Left colon (tissue), 2 donors: ENCODE data around the gene CLEC9A. TPM values are rescaled to one million over a fixed set of nuclear protein-coding genes. Genes with fewer than 3 reads are reported as not detected.
"Not testable (repeated sequence)": the region's sequence is repeated elsewhere in the genome, so short reads cannot be mapped to it uniquely, and the experiment has no call there.

Experiments
- ATAC-seq: fragments of 200-7000 bp; cut with Tn5 transposase; one replicate; pipeline ENCODE4 v1.9.1; 2020; ENCODE audit warnings: mild to moderate bottlenecking, moderate library complexity
- DNase-seq, 2 donors: peaks; one replicate each; pipeline ENCODE4 v3.0.0-alpha.2; 2020
- intact Hi-C, 2 donors: fragments of 100-400 bp; cut with DNase I in 1 of 2; cut with micrococcal nuclease in 1 of 2; formaldehyde crosslinking; loops; one replicate each; pipeline versions ENCODE4 v1.11.2 to v1.14.0; 2022; cut with DNase I, micrococcal nuclease
- long read RNA-seq: library from polyadenylated mRNA; unstranded; transcript quantifications from one replicate; pipeline ENCODE4 v2.0.0, GENCODE V29; 2021
- total RNA-seq, 2 donors: library from RNA; stranded (reverse); fragmentation: NEBNext Ultra II Directional; extraction: Animal tissue kit (Norgen Biotek cat#: 25700); gene quantifications; one replicate each; pipeline ENCODE4 v1.2.1, GENCODE V29; 2021
- donor health status: DM: no; HTN: no; CAD: no.
- donor health status: DM: yes; HTN: yes; CAD: no.

CLEC9A gene
- total RNA-seq, result under 1 TPM in 1 of 2 donors, not detected in 1; 0.39 TPM
- long read RNA-seq, result 0 reads

DNA sequence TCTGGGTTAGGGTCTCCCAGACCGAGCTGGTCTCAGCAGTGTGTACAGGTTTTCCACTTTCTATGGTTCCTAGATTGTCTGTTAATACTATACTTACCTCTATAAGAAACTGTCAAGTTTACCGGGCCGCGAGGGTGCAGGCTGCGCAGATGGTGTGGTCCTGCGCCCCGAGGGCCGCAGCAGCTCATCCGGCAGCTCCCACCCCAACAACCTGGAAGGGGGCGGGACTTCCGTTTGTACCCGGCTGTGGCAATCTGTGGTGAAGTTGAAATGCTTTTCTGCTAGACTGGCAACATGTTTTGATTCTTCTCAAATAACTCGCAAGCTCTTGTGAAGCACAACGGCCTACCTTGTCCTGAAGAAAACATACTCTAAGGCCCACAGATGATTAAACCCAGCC lies at the start of gene CLEC9A:
CLEC9A (plus strand) TSS at position 237 of the 400 bp plus-strand sequence. CDS start 22,006 bp downstream, outside the sequence.
- DNase-seq, result no peak
- intact Hi-C loops, result loop anchor here in 1 of 2 donors (5.0 kb wide), 1 partner anchor 112 kb away; no protein-coding TSS in a partner anchor
- no peak for ATAC-seq

DNA sequence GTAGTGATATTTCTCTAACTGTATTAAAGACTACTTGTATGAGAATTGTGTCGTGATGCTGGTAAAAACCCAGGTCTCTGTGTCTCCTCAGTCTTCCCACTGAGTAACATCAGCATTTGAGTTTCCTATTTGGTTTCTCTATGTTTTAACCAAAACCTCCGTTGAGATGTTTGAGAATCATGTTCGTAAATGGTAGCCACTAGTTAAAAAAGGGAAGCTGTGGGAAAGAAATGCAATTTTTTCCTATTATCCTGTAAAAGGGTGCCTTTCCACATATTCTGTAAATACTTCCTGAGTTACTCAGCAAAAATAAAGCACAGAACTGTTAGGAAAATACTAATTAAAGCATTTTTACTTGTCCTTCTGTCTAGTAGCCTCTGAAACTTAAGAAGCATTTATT lies 38.6 kb upstream of the CLEC9A start:
- DNase-seq (no peak), ATAC-seq (no peak)
- intact Hi-C loops, result no loop called here

DNA sequence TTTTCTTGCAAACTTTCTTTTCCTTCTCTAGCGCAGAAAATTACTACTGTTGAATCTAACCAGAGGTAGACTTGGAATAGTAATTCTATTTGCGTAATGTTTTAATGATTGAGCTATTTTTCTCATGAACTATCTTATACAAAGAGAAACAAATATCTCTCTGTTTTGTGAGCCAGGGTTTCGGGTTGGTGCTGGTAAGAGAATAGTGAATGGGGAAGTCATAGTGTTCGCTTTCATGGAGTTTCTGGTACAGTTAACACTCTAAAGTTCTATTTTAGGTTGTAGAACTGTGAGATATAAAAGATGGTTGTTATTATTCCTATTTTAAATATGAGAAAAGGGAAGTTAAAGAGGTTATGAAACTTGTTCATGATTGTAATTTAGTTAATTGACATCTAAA lies 38.2 kb upstream of the CLEC9A start:
- ATAC-seq (no peak), DNase-seq (no peak)
- intact Hi-C loops, result no loop called here

DNA sequence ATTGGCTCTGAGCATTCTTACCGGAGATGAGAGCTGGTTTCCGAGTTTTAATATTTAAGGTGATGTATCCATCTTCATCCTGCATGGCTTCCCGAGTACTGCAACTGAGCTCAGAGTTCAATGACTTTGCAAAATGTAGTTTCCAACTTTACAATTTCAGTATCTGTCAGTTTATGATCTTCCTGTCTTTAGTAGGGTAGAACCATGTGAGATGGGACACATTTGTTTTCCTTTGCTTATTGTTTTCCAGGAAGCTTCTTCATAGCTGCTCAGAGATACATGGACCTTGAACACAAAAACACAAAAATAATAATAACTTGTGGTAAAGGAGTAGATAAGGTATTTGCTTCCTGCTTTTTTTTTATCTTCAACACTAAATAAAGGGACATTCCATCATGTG lies 31.5 kb upstream of the CLEC9A start, which contains the start of gene CLEC1B:
CLEC1B (minus strand) TSS at position 106 of the 400 bp plus-strand sequence; CDS start at position 85, 21 bp downstream.
- intact Hi-C loops, result no loop called here
- DNase-seq, result no peak
- ATAC-seq, result no peak

GRCh38 chr12:10001171-10001776 lies 29.2 kb upstream of the CLEC9A start:
- ATAC-seq (no peak), DNase-seq (no peak)
- intact Hi-C loops, result no loop called here

- ATAC-seq (no peak), DNase-seq (no peak)
- intact Hi-C loops, result no loop called here
Observed at GRCh38 chr12:10012630-10013330, 17.7 kb upstream of the CLEC9A start.

DNA sequence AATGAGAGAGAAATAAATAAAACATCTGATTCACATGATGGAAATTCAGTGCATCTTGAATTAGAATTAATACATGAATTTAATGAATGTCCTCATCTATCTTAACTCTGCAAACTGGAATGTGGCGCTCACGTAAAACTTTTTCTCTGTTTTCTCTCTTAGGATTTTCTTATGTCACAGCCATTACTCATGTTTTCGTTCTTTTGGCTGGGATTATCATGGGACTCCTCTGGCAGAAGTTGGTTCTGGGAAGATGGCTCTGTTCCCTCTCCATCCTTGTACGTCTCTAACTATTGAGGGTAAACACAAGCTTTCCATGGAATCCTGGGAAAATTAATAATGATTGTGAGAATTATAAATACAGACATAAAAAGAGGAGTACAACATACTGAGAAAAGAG lies 15.0 kb upstream of the CLEC9A start:
- DNase-seq (no peak), ATAC-seq (no peak)
- intact Hi-C loops, result no loop called here

DNA sequence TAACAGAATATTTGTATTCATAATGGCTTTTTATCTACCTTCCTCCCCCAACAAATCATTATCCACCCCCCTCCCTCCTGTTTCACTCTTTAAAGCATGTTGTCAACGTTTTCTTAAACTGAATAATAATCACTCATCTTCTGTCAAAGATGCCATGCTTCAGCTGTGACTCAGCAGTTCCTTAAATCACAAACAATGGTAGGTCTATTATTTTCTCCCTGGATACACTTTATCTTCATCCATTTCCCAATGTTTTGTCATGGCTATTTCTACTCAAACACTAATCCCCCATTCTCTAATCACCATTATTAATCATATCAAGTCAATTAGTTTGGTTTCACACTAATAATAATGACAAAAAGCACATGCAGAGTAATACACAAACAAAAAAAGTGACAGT lies 13.6 kb upstream of the CLEC9A start:
- intact Hi-C loops, result no loop called here
- DNase-seq (no peak), ATAC-seq (no peak)

DNA sequence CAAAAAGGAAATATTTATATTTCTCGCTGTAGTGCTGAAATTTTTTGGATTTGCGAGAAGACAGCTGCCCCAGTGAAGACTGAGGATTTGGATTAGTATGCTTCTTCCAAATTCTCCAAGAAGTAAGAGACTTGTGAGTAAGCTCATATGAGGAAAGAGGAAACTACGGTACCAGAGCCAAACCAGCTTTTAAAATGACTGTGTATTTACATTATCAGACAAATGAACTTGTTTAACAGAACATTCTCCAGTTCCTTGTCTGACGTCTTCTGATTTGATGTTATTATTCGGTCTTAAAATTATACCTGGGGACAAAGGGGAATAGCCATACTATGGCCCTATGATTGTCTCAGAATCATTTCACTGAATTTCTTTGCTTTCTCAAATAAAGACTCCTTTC lies 12.1 kb upstream of the CLEC9A start:
- ATAC-seq (no peak), DNase-seq (no peak)
- intact Hi-C loops, result no loop called here

DNA sequence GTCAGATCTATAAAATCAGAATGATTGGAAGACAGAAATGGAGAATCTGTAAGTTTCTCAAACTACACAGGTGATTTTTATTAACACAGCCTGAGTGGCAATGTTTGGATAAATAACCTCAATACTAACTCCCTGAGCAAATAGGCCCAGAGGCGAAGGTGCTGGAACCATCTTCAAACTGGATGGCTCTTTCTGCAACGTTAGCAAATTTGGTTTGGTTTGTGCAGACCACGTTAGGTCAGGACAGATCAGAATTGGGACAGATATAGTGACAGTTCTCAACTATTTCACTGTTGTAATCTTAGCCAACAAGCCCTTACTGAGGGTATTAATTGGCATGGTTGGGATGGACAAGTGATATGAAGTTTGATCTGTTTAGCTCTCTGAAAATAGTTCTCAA lies 9.1 kb upstream of the CLEC9A start:
- DNase-seq (no peak), ATAC-seq (no peak)
- intact Hi-C loops, result no loop called here

DNA sequence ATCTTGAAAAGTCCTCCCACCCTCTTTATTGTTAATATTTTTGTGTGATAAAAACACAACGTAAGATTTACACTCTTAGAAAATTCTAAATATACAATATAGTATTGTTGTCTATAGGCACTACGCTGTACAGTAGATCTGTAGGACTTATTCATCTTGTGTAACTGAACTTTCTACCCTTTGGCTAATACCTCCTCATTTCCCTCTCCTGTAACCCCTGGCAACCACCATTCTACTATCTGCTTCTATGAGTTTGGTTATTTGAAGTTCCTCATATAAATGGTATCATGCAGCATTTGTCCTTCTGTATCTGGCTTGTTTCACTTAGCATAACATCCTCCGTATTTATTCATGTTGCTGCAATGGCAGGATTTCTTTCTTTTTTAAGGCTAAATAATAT lies 5.2 kb upstream of the CLEC9A start:
- DNase-seq, result no peak
- no peak for ATAC-seq
- intact Hi-C loops, result no loop called here

DNA sequence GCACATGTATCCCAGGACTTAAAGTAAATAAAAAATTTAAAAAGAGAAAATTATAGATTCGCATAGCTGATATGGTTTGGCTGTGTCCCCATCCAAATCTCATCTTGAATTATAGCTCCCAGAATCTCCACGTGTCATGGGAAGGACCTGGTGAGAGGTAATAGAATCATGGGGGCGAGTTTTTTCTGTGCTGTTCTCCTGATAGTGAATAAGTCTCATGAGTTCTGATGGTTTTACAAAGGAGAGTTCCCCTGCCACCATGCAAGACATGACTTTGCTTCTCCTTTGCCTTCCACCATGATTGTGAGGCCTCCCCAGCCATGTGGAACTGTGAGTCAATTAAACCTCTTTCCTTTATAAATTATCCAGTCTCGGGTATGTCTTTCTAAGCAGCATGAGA lies 3.8 kb upstream of the CLEC9A start:
- ATAC-seq, intact Hi-C loops, DNase-seq: not testable (repeated sequence)

GRCh38 chr12:10027311-10027710 lies 3.2 kb upstream of the CLEC9A start:
- no peak for ATAC-seq
- intact Hi-C loops, result no loop called here
- no peak for DNase-seq

- ATAC-seq, result no peak
- DNase-seq, result no peak
- intact Hi-C loops, result no loop called here
Observed at GRCh38 chr12:10027721-10028120, 2.8 kb upstream of the CLEC9A start.

- ATAC-seq, result no peak
- intact Hi-C loops, result loop anchor here in 1 of 2 donors (5.0 kb wide), 1 partner anchor 111 kb away; no protein-coding TSS in a partner anchor
- DNase-seq, result no peak
Observed at GRCh38 chr12:10031321-10031720, 839 bp downstream of the CLEC9A start.

DNA sequence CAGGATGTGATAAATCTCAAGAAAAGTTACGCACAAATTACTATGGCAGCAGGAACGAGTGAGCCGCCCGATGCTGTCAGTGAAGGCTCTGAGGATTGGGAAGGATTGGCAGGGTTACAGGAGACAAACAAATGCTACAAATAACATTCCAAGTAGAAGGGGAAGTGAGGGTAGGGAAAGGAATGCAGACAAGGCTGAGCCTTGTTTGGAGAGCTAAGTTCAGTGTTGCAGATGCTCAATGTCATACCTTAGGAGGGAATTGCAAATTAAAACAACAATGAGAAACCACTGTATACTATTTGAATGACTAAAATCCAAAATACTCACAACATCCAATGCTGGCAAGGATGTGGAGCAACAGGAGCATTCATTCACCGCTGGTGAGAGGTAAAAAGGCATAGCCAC lies 1.3 kb downstream of the CLEC9A start:
- DNase-seq, result no peak
- intact Hi-C loops, result loop anchor here in 1 of 2 donors (5.0 kb wide), 1 partner anchor 111 kb away; no protein-coding TSS in a partner anchor
- ATAC-seq, result no peak

DNA sequence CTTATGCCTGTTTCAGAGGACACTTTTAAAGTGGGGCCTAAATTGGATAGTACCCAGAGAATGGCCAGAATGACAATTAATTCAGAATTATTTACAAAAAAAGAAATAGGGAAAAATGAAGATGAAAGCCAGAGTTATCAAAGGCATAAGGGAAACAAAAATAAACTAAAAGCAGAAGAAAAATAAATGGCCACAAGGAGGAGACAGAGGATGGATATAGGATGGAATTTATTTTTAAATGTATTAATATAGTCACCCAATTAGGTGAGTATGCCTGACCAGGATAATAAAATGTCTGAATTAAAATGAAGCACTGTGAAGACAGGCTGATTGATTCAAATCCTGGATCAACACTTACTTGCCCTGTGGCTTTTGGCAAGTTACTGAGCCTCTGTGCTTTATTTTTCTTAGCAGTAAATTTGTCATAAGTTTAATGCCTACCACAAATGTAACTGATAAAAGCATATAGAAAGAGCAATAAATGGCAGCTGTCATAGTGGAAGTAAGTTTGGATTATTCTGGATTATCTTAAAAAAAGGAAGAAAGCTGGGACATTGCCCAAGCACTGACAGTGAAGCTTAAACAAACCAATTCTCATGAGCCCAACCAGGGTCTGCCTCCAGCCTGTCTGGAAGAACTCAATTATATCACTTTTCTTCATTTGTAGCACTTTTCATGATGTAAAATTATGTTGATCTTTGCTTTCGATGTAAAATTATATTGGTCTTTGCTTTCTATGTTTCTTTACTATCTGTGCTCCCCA lies 3.5 kb downstream of the CLEC9A start:
- ATAC-seq, result no peak
- DNase-seq, result no peak
- intact Hi-C loops, result loop anchor here in 1 of 2 donors (5.0 kb wide), 1 partner anchor 108 kb away; no protein-coding TSS in a partner anchor

GRCh38 chr12:10042167-10042566 lies 11.7 kb downstream of the CLEC9A start:
- DNase-seq (no peak), ATAC-seq (no peak)
- intact Hi-C loops, result no loop called here

DNA sequence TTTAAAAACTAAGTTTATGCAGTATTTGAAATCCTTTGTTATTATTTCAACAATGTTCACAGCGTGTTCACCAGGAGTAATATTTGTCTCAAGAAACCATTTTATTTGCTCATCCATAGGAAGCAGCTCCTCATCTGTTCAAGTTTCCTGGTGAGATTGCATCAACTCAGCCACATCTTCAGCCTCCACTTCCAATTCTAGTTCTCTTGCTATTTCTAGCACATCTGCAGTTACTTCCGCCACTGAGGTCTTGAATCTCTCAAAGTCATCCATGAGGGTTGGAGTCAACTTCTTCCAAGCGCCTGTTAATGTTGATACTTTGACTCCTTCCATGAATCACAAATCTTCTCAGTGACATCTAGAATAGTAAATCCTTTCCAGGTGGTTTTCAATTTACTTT lies 18.0 kb downstream of the CLEC9A start:
- intact Hi-C loops, result no loop called here
- DNase-seq, result no peak
- no peak for ATAC-seq
